Measurements from ENCODE around the gene VPS36.
"Not testable (repeated sequence)": the region's sequence is repeated elsewhere in the genome, so short reads cannot be mapped to it uniquely, and the experiment has no call there.

The VPS36 gene

DNA sequence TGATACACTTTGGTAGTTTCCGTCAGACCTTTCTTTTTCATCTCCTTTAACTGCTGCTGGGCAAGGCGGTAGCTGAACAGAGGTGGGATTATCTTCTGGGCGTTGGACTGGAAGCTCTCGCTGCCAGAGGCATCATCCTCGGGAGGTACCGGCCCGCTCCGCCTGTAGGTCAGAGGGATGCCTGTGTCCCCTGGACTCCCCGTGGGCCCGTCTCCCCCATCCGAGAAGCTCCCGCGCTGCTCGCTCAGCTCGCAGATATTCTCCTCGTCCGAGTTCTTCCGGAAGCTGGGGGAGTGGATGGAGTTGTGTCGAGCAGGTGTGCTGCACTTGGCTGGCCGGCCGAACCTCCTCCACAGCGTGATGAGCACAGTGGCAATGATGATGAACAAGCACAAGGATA, 72.1 kb downstream of the VPS36 start:
- no peak for DNase-seq (ENCODE audit: low spot score)
- no peak overlapping the region for H3K4me3 Mint-ChIP-seq
- H3K27me3 Mint-ChIP-seq (ENCODE audit: low read depth), result no peaks in the 10 kb centered on the region
- H3K9me3 Mint-ChIP-seq, result no peaks in the 10 kb centered on the region
- no peak overlapping the region for H3K27ac Mint-ChIP-seq
- H3K4me1 Mint-ChIP-seq (ENCODE audit: low read depth), result no peaks in the 10 kb centered on the region
- H3K36me3 Mint-ChIP-seq (ENCODE audit: low read depth), result no peaks in the 10 kb centered on the region

DNA sequence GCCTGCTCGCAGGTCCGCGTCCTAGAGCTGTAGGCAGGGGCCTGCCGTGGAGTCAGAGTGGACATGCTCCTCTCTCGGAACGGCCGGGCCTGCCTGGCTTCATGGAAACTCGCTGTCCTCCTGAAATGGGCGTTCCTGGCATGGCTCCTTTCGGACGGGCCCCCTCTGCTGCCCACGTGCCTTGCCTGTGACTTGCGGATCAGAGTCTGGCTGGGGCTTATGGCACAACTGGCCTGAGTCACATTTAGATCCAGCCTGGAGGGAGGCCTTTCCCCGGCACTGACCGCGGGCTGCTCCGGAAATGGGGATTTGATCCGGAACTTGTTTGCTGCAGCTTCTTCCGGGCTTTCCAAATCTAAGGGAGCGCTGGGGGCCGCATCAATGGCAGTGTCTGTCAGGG, 72.5 kb downstream of the VPS36 start:
- DNase-seq (ENCODE audit: low spot score), result no peak
- no peaks in the 10 kb centered on the region for H3K9me3 Mint-ChIP-seq
- H3K27ac Mint-ChIP-seq, result no peak overlapping the region
- no peaks in the 10 kb centered on the region for H3K36me3 Mint-ChIP-seq (ENCODE audit: low read depth)
- H3K4me1 Mint-ChIP-seq (ENCODE audit: low read depth), result no peaks in the 10 kb centered on the region
- H3K4me3 Mint-ChIP-seq, result no peak overlapping the region
- H3K27me3 Mint-ChIP-seq (ENCODE audit: low read depth), result no peaks in the 10 kb centered on the region

DNA sequence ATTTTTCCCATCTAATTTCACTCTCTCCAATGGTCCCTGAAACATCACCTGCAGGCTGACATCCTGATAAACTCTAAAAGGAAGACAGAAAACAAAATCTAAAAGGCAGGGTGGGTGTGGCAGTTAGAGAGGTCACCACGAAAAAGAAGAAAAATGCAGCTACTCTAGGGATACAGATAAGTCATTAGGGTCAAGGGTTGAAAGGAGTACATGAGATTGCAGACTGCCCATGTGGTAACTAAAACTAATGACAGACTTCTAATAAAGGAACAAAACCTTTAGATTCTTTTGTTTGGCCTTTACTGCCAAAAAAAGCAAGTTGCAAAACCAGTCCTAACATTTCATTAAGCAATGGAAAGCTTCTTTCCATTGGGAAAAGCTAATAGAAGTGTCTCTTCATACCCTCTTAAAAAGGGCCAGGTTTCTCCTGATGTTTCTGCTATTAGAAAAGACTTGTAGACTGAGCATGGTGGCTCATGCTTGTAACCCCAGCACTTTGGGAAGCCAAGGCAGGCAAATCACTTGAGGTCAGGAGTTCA, 75.5 kb downstream of the VPS36 start:
- H3K27ac Mint-ChIP-seq, result no peak overlapping the region
- no peak for DNase-seq (ENCODE audit: low spot score)
- no peaks in the 10 kb centered on the region for H3K27me3 Mint-ChIP-seq (ENCODE audit: low read depth)
- H3K36me3 Mint-ChIP-seq (ENCODE audit: low read depth), result no peaks in the 10 kb centered on the region
- H3K9me3 Mint-ChIP-seq, result no peaks in the 10 kb centered on the region
- H3K4me1 Mint-ChIP-seq (ENCODE audit: low read depth), result no peaks in the 10 kb centered on the region
- no peak overlapping the region for H3K4me3 Mint-ChIP-seq

DNA sequence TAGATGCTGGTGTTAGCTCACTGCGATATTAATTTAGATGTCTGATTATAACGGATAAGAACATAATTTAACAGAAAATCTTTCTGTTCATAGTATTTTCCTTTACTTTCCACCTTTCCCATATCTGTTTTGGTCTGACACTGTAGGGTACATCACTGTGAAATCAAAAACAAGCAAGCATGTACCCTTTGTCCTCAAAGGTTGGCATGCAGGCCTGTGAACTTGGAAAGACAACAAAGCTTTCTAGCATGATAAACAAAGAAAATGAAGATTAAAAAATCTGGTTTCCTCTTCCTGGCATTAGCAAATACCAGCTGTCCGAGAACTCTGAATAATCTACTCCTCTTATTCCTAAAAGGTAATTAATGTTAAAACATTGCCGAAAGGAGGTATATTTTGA, 76.0 kb downstream of the VPS36 start:
- no peak for DNase-seq (ENCODE audit: low spot score)
- H3K27ac Mint-ChIP-seq, result no peak overlapping the region
- no peaks in the 10 kb centered on the region for H3K9me3 Mint-ChIP-seq
- no peaks in the 10 kb centered on the region for H3K4me1 Mint-ChIP-seq (ENCODE audit: low read depth)
- no peaks in the 10 kb centered on the region for H3K36me3 Mint-ChIP-seq (ENCODE audit: low read depth)
- H3K4me3 Mint-ChIP-seq, result no peak overlapping the region
- H3K27me3 Mint-ChIP-seq (ENCODE audit: low read depth), result no peaks in the 10 kb centered on the region

DNA sequence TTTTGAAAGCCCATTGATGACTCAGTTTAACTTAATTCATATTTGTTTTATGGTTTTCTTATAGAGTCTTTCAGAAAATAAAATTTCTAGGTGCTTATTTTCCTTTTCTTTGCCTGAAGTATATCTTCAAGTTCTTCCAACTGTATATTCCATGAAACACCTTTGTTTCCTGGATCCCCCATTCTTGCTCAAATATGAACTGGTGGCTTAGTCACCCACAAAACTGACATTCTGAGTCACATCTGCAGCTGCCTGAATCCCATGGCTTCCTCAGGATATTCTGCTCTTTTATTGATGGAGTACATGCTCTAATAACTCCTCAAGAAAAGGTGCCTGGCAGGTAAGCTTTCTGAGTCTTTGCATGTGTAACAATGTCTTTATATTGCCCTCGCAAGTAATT, 77.2 kb downstream of the VPS36 start:
- not testable (repeated sequence) for H3K36me3 Mint-ChIP-seq (ENCODE audit: low read depth); DNase-seq (ENCODE audit: low spot score); H3K4me3 Mint-ChIP-seq; H3K9me3 Mint-ChIP-seq; H3K27me3 Mint-ChIP-seq (ENCODE audit: low read depth); H3K4me1 Mint-ChIP-seq (ENCODE audit: low read depth); H3K27ac Mint-ChIP-seq

DNA sequence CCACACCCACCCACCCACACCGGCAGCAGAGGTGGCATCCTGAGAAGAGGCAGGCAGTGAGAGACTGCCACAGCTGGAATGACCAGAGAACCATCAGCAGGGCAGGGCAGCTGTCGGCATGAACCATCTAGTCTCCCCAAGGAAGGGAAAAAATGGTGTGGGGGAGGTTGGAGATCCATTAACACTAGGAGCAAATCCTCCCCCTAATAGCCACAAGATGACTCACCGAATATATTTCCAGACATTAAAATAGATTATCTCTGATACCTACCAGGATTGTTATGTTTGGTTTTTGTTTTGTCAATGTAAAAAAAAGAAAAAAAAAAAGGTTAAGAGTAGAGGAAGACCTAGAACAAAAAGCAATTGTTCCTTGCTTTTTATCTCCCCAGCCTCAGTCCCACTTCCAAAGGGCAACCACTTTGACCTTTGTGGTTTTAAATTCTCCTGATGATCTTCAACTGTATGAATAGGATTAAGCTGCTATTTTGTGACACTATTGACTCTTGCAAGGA, 78.6 kb downstream of the VPS36 start:
- no peak for DNase-seq (ENCODE audit: low spot score)
- peaks cover 2% of the 10 kb centered on the region for H3K4me1 Mint-ChIP-seq (ENCODE audit: low read depth)
- H3K4me3 Mint-ChIP-seq, result no peak overlapping the region

DNA sequence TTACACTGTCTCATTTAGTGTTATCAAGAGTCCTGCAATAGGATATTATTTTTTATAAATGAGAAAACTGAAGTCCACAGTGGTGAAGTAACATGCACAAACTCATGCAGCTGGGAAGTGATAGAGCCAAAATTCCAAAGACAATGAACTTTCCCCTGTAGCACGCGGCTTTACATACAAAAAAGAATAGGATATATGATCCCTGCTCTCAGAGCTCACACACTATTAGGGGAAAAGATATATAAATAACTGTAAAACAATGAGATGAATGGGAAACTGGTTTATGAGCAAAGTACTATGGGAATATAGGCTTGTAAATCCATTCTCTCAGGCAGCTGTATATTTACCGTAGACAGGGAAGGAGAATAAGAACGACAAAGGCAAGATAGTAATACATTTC, 84.1 kb downstream of the VPS36 start:
- peaks cover 6% of the 10 kb centered on the region for H3K27me3 Mint-ChIP-seq (ENCODE audit: low read depth)
- no peak for DNase-seq (ENCODE audit: low spot score)
- H3K36me3 Mint-ChIP-seq (ENCODE audit: low read depth), result no peaks in the 10 kb centered on the region
- H3K4me3 Mint-ChIP-seq, result no peak overlapping the region
- H3K9me3 Mint-ChIP-seq, result no peaks in the 10 kb centered on the region
- peaks cover 2% of the 10 kb centered on the region for H3K4me1 Mint-ChIP-seq (ENCODE audit: low read depth)
- no peak overlapping the region for H3K27ac Mint-ChIP-seq

More for the DNA sequence above, 78.6 kb downstream of the VPS36 start:
- no peaks in the 10 kb centered on the region for H3K36me3 Mint-ChIP-seq (ENCODE audit: low read depth)
- H3K9me3 Mint-ChIP-seq, result no peaks in the 10 kb centered on the region
- H3K27ac Mint-ChIP-seq, result no peak overlapping the region
- H3K27me3 Mint-ChIP-seq (ENCODE audit: low read depth), result no peaks in the 10 kb centered on the region
